CD4-positive, alpha-beta T cell treated with Interferon gamma for 1 hour (primary cell): ENCODE results near the gene CD3E.
"Not testable (repeated sequence)": the region's sequence is repeated elsewhere in the genome, so short reads cannot be mapped to it uniquely, and the experiment has no call there.

Experiments
- DNase-seq: peaks from one replicate; pipeline ENCODE4 v3.0.0-alpha.2; 2020

The CD3E gene

DNA sequence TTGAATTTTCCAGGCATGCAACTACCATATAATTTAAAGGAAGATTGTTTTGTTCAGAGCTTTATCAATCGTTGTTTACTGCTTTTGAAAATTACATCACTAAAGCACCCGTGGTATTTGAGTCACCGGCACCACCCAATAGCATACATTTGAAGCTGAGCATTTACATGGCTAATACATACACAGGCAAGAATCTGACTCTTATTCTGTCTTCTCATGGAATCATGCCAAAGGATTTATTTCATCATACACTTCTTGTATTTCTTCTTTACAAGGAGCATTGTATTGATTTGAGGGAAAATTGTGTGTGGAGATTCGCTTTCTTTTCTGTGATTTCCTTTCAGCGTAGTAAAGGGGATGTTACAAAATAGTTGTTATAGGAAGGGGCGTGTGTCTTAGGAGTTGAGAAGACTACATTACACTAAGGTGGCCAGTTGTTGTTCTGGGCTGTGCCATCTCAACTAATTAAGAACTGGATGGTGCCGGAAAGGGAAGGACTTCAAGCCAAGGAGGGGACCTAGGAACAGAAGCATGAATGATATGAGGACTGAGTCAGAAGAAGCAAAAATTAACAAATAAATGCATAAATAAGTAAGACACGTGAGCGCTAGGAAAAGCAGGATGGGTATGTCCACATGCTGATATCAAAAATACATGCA, 12.9 kb upstream of the CD3E start:
- peak; percentile 15 for DNase-seq

DNA sequence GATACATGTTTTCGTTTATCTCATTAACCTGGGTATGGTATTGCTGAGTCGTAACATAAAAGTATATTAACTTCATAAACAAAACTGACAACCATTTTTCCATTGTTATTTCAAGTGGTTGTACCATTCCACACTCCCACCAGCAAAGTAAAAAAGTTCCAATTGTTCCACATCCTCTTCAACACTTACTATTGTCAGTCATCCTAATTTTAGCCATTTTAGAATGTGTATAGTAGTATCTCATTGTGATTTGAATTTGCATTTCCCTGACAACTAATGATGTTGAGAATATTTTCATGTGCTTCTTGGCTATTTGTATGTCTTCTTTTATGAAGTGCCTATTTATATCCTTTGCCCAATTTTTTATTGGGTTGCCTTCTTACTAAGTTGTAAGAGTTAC, 10.5 kb upstream of the CD3E start:
- DNase-seq = no peak

DNA sequence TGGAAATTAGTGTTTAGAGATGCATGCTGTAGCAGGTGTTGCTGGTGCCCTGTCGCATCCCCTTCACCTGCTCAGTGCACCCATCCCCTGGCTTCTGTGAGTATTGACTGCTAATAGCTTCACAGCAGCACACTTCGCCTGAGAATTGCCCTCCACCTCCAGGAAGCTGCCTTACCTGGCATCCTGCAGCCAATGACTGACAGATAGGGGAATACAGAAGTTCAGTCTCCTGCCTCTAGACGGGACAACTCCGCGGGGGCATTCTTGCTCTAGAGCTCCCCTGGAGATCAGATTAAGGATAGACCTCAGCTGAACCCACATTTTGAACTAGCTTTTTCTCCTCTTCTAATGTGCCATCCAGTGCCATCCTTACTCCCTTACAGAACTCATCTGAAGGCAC, 9.3 kb upstream of the CD3E start:
- DNase-seq = no peak

DNA sequence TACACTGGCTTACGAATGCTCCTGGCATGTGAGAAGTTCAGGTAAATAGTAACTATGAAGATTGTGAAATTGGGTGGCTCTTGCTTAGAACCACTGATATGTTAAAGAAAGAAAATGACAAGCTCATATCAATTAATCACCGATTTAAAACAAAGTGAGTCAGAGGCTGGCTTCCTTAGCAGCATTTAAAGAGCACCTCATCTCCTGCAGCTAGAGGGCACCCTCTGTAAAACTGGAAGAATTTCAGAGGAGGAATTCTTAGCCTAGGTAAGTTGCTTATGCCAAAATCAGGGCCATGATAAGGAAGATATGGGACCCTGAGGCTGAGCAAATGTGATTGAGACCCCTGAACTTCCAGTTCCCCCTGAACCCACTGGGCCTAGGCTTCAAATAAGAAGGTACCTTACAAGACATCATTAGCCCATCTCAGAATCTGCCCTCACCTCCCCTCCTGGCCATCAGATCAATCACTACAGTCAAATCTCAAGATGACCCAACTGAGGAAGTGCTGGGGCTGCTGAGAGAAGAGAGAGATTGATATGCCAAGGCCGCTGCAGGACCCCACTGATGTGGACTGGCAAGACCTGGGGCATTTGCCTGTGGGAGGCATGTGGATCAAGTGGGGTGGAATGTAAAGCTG, 8.6 kb upstream of the CD3E start:
- DNase-seq = peak; percentile 32

DNA sequence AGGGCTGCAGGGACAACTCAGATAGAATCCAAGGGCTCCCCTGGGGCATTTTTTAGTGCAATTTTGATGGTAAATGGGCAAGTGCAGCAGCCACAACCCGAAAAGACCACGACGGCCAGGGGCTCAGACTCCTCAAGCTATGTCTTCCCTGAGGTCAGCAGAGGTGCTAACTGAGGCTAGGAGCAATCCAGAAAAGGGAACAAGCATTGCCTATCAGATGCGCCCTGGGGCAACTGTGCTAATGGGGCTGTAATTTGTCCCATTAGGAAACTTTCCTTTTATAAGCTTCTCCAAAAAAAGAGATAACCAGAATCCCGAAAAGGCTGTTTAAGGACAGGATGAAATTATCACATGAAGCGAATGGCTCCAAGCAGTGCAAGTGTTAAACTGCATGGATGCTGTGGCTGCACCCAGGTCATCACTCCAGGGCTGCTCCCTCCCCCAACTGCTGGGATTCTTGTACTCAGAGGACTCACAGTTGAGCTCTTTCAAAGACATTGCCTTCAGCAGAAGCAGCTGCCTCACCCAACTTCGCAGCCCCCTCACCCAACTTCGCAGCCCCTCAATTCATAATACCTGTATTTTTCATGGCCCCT, 2.8 kb upstream of the CD3E start:
- no peak for DNase-seq

DNA sequence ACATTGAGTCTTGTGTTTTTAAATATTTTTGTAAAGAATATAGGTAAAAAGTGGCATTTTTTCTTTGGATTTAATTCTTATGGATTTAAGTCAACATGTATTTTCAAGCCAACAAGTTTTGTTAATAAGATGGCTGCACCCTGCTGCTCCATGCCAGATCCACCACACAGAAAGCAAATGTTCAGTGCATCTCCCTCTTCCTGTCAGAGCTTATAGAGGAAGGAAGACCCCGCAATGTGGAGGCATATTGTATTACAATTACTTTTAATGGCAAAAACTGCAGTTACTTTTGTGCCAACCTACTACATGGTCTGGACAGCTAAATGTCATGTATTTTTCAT, 333 bp upstream of the CD3E start:
- DNase-seq = no peak

DNA sequence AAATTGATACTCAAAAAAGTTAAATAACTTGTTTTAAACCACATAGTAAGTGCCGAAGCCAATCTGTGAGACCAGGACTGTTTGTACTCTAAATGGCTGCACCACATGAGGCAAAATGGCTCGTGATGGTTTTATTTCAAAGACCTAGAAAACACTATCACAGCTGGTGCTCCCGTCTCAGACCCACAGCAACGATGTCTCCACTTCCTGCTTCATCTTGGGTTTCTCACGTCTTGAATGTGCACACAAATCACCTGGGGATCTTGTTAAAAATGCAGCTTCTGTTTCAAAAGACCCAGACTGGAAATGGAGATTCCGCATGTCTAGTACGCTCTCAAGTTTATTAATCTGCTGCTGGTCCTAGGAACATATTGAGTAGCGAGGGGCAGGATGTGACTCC, 1.2 kb downstream of the CD3E start:
- peak; percentile 48 for DNase-seq

DNA sequence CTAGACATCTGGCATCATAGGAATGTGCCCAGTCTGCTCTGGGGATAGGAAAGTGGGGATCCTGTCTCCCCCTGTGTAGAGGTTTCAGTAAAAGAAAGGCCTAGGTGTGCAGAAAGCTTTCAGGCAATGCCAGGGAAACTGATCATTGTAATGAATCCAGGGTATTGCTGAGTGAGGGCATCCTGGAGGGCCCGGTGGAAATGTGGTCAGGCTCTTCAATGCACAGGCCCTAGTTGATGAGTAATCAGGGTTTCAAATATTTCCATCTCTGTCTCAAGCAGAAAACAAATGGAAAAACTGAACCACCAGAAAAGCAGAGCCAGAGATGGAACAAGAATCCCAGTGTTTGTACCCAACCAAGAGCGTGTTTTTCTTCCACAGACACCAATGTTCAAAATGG, 2.0 kb downstream of the CD3E start:
- DNase-seq = no peak

DNA sequence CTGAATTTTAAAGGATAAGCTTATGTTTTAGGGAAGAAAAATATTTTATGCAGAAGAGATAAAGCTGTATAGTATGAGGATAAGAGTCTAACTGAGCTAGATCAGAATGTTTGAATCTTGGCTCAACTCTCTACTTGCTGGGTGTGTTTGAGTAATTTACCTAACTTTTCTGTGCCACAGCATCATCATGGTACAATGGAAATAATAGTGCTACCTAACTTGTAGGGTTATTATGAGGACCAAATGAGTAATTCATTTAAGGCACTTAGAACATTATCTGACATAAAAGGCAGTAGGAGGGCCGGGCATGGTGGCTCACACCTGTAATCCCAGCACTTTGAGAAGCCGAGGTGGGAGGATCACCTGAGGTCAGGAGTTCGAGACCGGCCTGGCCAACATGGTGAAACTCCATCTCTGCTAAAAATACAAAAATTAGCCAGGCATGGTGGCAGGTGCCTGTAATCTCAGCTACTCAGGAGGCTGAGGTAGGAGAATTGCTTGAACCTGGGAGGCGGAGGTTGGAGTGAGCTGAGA, 4.5 kb downstream of the CD3E start:
- DNase-seq = not testable (repeated sequence)

DNA sequence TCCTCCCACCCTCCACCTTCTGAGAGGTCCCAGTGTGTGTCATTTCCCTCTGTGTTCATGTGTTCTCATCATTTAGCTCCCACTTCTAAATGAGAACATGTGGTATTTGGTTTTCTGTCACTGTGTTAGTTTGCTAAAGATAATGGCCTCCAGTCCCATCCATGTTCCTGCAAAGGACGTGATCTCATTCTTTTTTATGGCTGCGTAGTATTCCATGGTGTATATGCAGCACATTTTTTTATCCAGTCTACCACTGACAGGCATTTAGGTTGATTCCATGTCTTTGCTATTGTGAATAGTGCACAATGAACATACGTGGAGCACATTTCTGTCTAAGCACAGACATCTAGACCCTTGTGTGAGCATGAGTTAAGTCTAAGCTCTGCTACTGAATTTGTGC, 5.7 kb downstream of the CD3E start:
- DNase-seq = no peak

DNA sequence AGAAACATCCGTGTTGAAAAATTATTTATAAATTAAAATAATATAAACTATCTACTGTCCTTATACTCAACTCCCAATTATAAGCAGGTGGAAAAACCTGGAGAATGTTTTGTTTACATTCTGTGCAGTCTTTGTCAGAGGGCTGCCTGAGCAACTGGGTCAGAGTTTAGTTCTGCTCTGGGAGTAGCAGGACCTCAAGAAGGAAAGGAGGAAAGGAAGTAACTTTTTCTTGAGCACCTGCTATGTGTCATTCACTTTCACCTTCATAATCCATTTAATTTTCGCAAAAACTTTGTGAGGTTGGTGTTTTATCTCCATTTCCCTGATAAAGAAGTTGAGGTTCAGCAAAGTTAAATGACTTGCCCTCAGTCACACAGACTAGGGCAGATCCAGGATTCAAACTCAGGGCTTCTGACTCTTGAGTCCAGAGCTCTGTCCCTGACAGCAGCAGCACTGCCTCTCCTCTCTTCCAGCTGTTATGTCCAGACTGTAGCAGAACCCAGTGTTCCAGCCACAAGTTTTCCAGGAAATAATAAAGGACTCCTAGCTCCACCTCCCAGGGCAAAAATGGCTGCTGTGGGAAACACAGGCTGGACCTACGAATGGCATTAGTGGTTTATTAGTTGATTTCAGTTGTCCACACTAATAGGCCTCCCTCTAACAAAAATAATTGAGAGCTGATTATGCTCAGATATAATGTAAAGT, 6.4 kb downstream of the CD3E start:
- no peak for DNase-seq

DNA sequence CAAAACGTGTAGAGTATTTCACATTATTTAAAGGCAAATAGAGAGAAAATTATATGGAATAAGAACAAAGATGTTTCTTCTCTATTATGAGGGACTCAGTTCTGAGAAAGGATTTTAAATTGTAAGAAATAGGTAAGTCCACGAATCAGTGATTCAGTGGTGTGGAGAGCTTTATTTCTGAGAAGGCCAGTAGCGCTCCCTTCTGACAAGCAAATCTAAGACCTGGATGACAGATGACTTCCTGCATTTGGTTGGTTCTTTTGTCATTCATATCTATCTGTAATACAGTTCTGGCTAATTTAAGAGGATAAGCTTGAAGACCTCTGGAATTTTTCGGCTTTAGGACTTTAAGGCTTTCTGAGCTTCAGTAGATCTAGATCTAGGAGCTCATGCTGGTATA, 7.0 kb downstream of the CD3E start:
- no peak for DNase-seq

DNA sequence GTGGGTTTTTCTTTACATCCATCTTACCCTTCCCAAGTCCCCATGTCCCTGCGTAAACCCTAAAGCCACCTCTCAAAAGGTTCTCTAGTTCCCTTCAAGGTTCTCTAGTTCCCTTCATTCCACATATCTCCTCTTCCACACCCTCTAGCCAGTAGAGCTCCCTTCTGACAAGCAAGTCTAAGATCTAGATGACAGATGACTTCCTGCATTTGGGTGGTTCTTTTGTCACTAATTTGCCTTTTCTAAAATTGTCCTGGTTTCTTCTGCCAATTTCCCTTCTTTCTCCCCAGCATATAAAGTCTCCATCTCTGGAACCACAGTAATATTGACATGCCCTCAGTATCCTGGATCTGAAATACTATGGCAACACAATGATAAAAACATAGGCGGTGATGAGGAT, 7.8 kb downstream of the CD3E start:
- no peak for DNase-seq

DNA sequence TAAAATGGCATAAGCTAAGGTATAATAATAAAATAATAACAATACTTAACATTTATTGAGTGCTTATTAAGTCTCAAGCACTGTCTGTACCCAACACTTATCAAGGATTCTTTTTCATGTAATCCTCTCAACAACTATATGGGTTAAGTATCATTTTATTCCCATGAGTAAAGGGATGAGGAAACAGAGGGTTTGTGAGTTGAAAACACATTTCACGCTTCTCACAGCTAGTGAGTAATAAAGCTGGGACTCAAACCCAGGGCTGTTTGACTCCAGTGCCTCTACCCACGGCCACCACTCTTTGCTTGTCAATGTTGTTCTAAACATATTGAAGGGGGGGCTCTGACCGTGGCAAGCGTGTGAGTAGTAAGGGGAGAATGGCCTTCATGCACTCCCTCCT, 8.7 kb downstream of the CD3E start:
- DNase-seq = no peak

DNA sequence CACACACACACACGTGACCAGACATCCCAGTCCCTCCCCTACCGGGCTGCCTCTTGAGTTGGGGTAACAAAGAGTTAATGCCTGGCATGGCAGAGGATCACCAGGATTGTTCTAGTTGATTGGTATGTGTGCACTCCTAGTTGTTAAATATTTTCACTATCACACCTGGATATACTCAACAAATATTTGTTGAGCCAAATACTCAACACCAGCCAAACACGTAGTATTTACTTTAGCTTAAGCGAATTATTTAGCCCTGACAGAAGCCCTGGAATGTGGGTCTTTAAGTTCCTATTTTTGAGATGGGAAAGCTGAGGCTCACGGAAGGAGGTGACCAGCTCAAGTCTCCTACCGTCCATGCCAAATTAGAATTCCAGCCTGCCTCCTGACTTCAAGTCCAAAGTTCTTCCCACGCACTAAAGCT, 10.5 kb downstream of the CD3E start:
- DNase-seq = no peak

DNA sequence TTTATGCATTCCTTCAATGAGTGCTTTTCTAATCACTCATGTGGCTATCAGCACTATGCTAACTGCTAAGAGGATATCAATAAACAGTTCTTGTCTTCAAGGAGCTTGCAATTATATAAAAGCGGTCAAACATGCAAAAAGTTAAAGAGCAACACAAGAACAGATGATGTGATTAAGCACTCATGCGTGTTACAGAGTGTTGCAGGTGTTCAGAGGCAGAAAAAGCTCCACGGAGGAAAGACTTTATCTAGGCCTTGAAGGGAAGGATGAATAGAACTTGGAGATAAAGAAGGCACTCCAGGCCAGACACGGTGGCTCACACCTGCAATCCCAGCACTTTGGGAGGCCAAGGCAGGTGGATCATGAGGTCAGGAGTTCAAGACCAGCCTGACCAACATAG, 13.6 kb downstream of the CD3E start:
- no peak for DNase-seq

DNA sequence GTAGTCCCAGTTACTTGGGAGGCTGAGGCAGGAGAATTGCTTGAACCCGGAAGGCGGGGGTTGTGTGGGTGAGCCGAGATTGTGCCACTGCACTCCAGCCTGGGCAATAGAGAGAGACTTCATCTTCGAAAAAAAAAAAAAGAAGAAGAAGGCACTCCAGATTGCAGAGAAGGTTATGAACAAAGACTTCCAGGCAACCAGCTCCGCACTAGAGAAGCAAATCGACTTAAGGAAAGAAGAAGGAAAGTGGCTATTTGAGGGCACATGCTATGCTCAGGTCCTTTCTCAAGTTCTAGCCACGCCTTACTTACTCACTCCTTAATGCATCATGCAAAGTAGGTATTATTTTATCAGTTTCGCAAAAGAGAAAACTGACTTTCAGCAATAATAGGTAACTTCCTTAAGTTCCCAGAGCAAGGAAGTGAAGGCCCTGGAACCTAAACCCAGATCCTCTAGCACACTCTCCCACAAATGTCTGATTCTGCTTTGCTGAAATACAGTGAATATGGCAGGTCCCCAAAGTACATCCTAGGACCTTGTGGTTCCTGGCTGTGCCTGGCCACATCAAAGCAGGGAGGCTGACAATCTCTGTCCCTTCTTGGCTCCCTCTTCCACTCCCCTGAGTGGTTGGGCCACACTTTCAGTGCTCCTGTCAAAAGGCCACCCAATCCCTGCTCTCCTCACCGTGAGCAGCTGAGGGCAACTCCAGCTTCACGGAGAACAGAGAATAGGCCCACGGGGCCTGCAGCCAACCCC, 14.2 kb downstream of the CD3E start:
- no peak for DNase-seq

DNA sequence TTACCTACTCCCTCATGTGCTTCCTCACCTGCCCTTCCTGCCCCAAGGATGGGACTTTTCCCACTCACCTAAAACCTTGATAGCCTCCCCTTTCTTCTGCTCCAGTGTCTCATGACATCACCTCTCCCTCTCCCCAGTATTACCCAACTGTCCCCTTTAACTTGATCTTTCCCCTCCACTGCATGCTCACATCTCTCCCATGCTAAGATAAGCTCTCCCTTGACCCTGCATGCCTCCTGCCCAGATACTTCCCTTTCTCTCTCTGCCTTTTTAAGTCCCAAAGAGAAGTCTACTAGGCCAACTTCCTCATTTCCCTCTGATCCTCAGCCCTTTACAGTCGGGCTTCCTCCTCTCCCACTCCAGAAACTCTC, 14.8 kb downstream of the CD3E start:
- DNase-seq = no peak

DNA sequence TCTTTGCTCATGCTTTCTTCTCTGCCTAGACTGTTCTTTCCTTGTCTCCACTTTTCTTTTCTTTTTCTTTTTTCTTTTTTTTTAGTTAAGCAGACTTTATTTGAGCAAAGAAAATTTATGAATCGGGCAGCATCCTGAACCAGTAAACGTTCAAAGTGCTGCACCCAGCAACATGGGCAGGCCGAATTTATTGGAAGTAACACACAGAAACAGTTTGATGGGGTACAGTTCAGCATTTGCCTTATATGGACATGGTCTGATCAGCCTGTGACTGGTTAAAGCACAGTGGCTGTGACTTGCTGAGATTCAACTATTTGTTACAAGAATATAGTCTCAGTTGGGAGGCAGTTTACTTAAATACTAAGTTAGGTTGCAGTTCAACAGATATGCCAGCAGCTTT, 16.0 kb downstream of the CD3E start:
- no peak for DNase-seq

DNA sequence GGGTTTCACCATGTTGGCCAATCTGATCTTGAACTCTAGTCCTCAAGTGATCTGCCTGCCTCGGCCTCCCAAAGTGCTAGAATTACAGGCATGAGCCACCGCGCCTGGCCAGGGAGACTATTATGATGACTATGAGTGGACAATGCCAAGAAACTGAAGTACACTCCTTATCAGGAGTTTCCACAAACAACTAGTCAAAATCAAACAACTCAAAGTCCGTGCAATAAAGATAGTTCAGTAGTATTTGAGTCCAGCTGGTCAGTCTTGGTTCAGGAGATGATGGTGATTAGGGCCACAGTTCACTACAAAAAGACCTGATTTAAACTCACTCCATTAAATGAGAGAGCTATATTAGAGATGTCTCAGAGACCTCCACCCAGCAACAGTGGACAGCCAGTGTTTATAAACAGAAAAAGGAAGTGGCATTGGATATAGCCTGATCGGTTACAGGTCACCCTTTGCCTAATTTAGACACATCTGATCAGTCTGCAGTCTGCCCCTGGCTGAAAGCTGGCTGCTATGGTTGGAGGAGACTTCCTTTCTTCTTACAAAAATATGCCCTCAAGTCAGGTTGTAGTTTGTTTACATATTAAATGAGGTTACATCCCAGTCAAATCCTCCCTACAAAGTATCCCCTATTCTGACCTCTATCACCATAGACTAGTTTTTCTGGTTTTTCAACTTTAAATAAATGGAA, 17.0 kb downstream of the CD3E start:
- DNase-seq = no peak

DNA sequence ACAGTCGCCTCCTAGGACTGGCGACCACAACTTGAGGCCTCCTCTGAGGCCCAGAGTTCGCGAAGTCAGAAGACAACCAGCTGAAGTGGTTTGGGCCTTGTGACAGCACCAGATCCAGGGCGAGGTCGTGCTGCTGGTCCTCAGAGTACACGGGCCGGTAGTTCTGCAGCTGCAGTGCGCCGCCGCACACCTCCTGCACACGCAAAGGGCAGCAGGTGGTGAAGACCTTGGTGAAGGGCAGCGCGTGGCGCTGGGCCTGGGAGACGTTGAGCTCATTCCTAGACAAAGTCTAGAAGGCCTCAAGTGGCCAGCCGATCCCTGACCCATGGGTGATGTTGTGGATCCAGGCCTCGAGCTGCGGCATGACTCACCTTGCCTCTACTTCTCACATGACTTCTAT, 18.2 kb downstream of the CD3E start:
- no peak for DNase-seq

DNA sequence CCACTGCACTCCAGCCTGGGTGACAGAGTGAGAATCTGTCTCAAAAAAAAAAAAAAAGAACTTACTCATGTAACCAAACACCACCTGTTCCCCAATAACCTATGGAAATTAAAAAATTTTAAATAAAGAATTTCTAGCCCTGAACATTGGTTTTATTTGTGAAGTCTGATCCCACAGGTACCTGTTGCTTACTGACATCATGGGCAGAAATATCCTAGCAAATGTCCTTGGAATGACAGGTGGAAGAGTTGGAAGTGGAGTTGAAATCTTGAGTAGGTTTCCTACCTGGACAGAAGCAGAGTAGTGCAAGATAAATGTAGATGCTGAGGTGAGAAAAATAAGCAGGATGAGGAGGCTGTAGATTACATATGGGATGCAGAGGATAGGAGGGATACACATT, 20.8 kb downstream of the CD3E start:
- no peak for DNase-seq

DNA sequence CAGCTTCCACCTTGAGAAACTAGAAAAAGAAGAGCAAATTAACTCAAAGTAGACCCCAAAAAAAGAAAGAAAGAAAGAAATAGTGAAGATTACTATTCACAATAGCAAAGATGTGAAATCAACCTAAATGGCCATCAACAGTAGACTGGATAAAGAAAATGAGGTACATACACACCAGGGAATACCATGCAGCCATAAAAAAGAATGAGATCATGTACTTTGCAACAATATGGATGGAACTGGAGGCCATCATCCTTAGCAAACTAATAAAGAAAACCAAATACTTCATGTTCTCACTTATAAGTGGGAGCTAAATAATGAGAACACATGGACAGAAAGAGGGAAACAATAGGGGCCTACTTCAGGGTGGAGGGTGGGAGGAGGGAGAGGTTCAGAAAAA, 24.2 kb downstream of the CD3E start:
- no peak for DNase-seq
